NCI-H2196 treated with DMSO at 0.1 percent for 48 hours (cell line): ENCODE results near the gene C6orf47.

Experiments
- DNase-seq: peaks from one replicate; lab custom pipeline; 2025; ENCODE audit not compliant: unreplicated experiment; lab: John Stamatoyannopoulos, UW

Gene C6orf47

GRCh38 chr6:31636698-31637596 is 23.6 kb downstream of the C6orf47 start:
- DNase-seq: no peak

- DNase-seq: no peak
These were observed 25.5 kb downstream of the C6orf47 start for GRCh38 chr6:31634969-31635575.

GRCh38 chr6:31634131-31634530 is 26.4 kb downstream of the C6orf47 start:
- no peak for DNase-seq

GRCh38 chr6:31633447-31633846 is 27.1 kb downstream of the C6orf47 start:
- no peak for DNase-seq

- DNase-seq: no peak
These were observed 28.2 kb downstream of the C6orf47 start for GRCh38 chr6:31632279-31632946.

- no peak for DNase-seq
These were observed 28.8 kb downstream of the C6orf47 start for GRCh38 chr6:31631681-31632278.

GRCh38 chr6:31631209-31631608 is 29.4 kb downstream of the C6orf47 start:
- no peak for DNase-seq

- DNase-seq: no peak
These were observed 30.2 kb downstream of the C6orf47 start for GRCh38 chr6:31630177-31630934.

GRCh38 chr6:31629014-31629413 is 31.6 kb downstream of the C6orf47 start:
- DNase-seq: no peak

- no peak for DNase-seq
These were observed 32.8 kb downstream of the C6orf47 start for GRCh38 chr6:31627690-31628287.

GRCh38 chr6:31626952-31627351 is 33.6 kb downstream of the C6orf47 start:
- no peak for DNase-seq

GRCh38 chr6:31624070-31624469 is 36.5 kb downstream of the C6orf47 start:
- no peak for DNase-seq

GRCh38 chr6:31622684-31623091 is 37.9 kb downstream of the C6orf47 start:
- DNase-seq: no peak

GRCh38 chr6:31621991-31622390 is 38.6 kb downstream of the C6orf47 start:
- no peak for DNase-seq

GRCh38 chr6:31621320-31621939 is 39.1 kb downstream of the C6orf47 start:
- no peak for DNase-seq

GRCh38 chr6:31620586-31621319 is 39.8 kb downstream of the C6orf47 start, which contains the start of gene PRRC2A:
Gene PRRC2A (plus strand): TSS chr6:31620715. CDS start chr6:31622790, 2,075 bp downstream.
- DNase-seq: peak; percentile 76

GRCh38 chr6:31619805-31620585 is 40.6 kb downstream of the C6orf47 start:
- DNase-seq: peak; percentile 99

- no peak for DNase-seq
These were observed 43.6 kb downstream of the C6orf47 start for GRCh38 chr6:31617010-31617409.
